HUES48 (cell line): ENCODE measurements around the gene CCDC126.
"Not testable (repeated sequence)": the region's sequence is repeated elsewhere in the genome, so short reads cannot be mapped to it uniquely, and the experiment has no call there.

Experiments
- H3K27ac ChIP-seq: one replicate; pipeline ENCODE4 v1.7.0; 2013; ENCODE audit warnings: low read depth, low read length, inconsistent platforms
- H3K27me3 ChIP-seq: 2 replicates; pipeline ENCODE4 v1.6.1; 2013; ENCODE audit warnings: mild to moderate bottlenecking, low read length; ENCODE audit not compliant: control insufficient read depth, insufficient read depth
- H3K36me3 ChIP-seq: 2 replicates; pipeline ENCODE4 v1.6.1; 2013; ENCODE audit warnings: low read length; ENCODE audit not compliant: control insufficient read depth, insufficient read depth
- H3K4me1 ChIP-seq: 2 replicates; pipeline ENCODE4 v1.6.1; 2013; ENCODE audit warnings: mild to moderate bottlenecking, low read length; ENCODE audit not compliant: control insufficient read depth, insufficient read depth
- H3K4me3 ChIP-seq: 2 replicates; pipeline ENCODE4 v1.5.1; 2013; ENCODE audit warnings: mild to moderate bottlenecking, low read depth, low read length
- H3K9ac ChIP-seq: 2 replicates; pipeline ENCODE4 v1.6.1; 2013; ENCODE audit warnings: mild to moderate bottlenecking, low read depth, low read length, moderate library complexity
- H3K9me3 ChIP-seq: 2 replicates; pipeline ENCODE4 v1.6.1; 2013; ENCODE audit warnings: low read length; ENCODE audit not compliant: control insufficient read depth, insufficient read depth

The CCDC126 gene, protein sequence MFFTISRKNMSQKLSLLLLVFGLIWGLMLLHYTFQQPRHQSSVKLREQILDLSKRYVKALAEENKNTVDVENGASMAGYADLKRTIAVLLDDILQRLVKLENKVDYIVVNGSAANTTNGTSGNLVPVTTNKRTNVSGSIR

DNA sequence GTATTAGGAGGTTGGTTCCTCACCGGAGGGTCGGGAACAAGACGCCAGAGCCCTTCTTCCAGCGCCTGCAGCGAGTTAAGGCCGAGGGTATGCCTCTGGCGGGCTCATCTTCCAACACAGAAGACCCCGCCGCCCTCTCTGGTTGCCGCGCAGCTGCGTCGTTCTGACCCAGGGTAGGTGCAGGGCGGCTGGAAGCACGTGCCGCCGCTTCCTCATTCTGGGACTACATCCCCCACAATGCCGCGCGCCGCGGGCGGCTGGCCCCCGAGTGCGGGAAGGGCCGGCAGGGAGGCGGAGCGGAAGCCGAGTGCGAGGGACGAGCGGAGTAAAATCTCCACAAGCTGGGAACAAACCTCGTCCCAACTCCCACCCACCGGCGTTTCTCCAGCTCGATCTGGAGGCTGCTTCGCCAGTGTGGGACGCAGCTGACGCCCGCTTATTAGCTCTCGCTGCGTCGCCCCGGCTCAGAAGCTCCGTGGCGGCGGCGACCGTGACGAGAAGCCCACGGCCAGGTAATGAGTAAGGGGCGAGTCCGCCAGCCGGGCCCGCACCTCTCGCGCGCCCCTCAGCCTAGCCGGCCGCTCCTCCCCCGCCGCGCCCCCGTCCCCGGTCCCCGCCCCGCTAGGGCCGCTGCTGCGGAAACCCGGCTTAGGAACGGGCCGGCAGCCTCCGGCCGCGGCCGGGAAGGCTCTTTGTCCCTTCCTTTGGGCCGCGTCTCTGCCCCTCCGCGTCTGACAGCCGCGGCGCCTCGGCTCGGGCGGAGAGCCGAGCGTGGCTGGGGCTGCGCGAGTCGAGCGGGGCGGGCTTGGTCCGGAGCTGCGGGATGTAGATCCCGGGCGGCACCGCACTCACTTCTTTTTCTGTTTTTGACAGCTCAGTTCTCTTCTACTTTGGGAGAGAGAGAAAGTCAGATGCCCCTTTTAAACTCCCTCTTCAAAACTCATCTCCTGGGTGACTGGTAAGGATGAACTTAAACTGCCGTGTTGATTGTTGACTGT, at the start of gene CCDC126:
TSS of gene CCDC126 (plus strand) at position 289 of the 998 bp plus-strand sequence. CDS start 13,934 bp downstream, outside the sequence.
- Histone ChIP-seq H3K36me3 (no peaks in the 10 kb centered on the region), H3K27ac (peak within 1 kb of the TSS; percentile 94), H3K27me3 (peaks cover 17% of the 10 kb centered on the region), H3K4me3 (peak within 1 kb of the TSS; percentile 95), H3K9me3 (no peaks in the 10 kb centered on the region), H3K4me1 (peaks cover 16% of the 10 kb centered on the region), H3K9ac (peak within 1 kb of the TSS; percentile 72; the same call in 1 of the 2 replicates)

DNA sequence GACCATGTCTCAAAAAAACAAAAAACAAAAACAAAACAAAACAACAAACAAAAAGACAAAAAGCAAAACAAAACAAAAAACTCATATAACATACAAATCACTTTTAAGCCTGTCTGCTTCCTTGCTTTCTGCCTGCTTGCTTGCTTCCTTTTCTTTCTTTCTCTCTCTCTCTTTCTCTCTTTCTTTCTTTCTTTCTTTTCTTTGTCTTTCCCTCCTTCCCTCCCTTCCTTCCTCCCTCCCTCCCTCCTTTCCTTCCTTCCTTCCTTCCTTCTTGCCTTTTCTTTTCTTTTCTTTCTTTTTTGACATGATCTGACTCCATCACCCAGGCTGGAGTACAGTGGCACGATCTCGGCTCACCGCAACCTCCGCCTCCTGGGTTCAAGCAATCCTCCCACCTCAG, 49.5 kb upstream of the CCDC126 start:
- no peak overlapping the region for H3K27ac ChIP-seq
- H3K4me1 ChIP-seq: no peaks in the 10 kb centered on the region
- H3K4me3 ChIP-seq: no peak overlapping the region
- no peaks in the 10 kb centered on the region for H3K36me3 ChIP-seq
- no peaks in the 10 kb centered on the region for H3K27me3 ChIP-seq
- no peak overlapping the region for H3K9ac ChIP-seq
- no peaks in the 10 kb centered on the region for H3K9me3 ChIP-seq

DNA sequence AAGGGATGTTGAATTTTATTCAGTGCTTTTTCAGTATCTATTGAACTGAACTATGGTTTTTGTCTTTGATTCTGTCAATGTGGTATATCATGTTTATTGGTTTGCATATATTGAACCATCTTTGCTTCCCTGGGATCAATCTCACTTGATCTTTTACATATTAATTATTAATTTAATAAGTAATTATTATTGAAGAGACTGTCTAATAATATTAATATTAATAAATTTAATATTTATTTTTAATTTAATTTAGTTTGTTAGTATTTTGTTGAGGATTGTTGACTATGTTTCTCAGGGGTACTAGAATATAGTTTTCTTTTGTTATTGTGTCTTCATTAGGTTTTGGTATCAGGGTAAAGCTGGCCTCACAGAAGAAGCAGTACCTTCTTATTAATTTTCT, 38.9 kb upstream of the CCDC126 start:
- Histone ChIP-seq H3K4me3 (no peak overlapping the region), H3K9ac (no peak overlapping the region), H3K27ac (no peak overlapping the region), H3K36me3 (no peaks in the 10 kb centered on the region), H3K9me3 (no peaks in the 10 kb centered on the region), H3K4me1 (no peaks in the 10 kb centered on the region), H3K27me3 (no peaks in the 10 kb centered on the region)

DNA sequence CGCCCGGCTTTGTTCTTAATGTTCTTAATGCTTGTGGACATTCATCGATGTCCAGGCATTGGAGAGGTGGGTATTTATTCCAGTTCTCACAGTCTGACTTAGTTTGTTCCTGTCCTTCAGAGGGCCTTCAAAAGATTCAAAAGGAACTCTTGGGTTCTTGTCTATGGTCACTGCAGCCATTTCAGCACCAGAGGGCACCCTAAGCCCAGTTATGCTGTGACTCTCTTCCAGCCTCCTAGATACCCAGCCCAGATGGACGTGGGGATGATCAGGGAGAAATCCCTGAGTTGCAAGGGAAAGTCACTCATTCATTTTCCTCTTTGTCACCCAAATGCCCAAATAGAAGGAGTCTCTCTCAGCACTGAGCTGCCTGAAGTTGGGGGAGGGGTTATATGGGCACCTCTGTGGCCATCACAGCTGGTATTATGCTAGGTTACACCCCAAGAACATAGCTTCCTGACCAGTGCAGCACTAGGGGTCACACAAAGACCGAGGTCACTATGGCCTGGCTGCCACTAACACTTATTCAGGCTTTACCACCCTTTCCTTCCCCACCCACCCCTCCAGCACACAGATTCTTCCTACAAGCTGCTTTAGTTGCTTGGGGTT, 26.5 kb upstream of the CCDC126 start:
- Histone ChIP-seq H3K9ac (no peak overlapping the region), H3K9me3 (no peaks in the 10 kb centered on the region), H3K27me3 (no peaks in the 10 kb centered on the region), H3K27ac (no peak overlapping the region), H3K4me1 (peaks cover 5% of the 10 kb centered on the region; the same call in 1 of the 2 replicates), H3K36me3 (no peaks in the 10 kb centered on the region), H3K4me3 (no peak overlapping the region)

DNA sequence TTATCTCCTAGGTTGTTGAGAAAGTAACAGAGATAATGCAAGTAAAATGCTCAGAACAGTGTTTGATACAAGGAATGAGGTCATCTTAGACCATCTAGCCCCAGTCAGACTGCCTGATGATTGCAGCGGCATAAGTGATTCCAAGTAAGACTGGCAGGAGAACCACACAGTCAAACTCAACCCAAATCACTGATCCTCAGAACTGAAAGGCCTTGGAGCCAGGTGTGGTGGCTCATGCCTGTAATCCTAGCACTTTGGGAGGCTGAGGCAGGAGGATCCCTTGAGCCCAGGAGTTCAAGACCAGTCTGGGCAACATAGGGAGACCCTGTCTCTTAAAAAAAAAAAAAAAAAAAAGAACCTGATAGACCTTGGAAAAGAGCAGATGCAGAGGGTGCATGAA, 15.2 kb upstream of the CCDC126 start:
- H3K27ac ChIP-seq, H3K9me3 ChIP-seq, H3K4me1 ChIP-seq, H3K9ac ChIP-seq, H3K36me3 ChIP-seq, H3K4me3 ChIP-seq, H3K27me3 ChIP-seq: not testable (repeated sequence)

DNA sequence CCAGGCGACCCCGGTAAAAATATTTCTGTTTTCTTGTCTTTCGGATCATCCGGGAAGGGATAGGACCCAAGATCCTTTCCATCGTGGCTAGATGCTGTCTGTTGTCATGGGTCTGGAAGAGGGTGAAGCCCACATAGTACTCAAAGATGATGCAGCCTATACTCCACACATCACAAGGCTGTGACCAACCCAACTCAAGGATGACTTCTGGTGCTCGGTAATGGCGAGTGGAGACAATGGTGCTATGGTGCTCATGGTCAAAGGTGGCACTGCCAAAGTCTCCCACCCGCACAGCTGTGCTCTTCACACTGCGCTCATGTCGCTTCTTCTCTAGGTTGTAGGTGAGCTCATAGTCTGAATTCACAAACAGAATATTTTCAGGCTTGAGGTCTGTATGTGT, 11.9 kb upstream of the CCDC126 start:
- H3K36me3 ChIP-seq, H3K4me3 ChIP-seq, H3K4me1 ChIP-seq, H3K27ac ChIP-seq, H3K27me3 ChIP-seq, H3K9me3 ChIP-seq, H3K9ac ChIP-seq: not testable (repeated sequence)

DNA sequence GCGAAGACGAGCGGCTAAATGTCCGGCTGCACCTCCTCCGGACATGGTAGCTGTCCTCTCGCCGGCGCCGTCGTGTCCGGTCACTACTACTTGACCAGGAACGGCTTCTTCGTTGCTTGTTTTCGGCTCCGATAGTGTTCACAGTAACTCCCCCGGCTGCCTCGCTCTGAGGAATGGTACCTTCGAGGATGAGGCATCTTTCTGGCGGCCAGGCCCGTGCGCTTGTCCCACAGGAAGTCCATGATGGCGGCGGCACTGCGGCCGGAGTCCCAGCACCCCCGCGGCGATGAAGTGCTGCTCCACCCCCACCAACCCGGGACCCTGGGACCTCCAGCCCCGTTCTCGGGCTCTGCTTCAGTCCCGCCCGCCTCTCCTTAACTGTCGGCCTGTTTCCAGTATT, 11.0 kb upstream of the CCDC126 start:
- H3K9ac ChIP-seq: no peak overlapping the region
- H3K27ac ChIP-seq: no peak overlapping the region
- H3K4me3 ChIP-seq: no peak overlapping the region
- H3K27me3 ChIP-seq: no peaks in the 10 kb centered on the region
- H3K4me1 ChIP-seq: no peaks in the 10 kb centered on the region
- H3K9me3 ChIP-seq: no peaks in the 10 kb centered on the region
- H3K36me3 ChIP-seq: no peaks in the 10 kb centered on the region

DNA sequence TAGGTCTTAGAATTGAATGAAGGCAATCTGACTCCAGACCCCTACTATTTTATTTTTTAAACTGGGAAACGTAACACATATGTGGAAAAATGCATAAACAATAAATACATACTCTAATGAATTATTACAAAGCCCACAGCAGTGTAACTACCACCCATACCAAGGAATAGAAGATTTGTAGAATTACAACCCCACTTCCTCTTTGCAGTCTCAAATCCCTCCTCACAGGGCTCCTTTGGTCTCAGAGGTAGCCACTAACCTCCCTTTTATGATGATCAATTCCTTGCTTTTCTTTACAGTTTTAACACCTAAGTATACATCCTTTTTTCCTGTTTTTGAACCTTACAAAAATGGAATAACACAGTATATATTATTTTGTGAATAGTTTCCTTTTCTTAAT, 6.7 kb upstream of the CCDC126 start:
- Histone ChIP-seq H3K4me3 (no peak overlapping the region), H3K9ac (no peak overlapping the region), H3K9me3 (no peaks in the 10 kb centered on the region), H3K27me3 (peaks cover 1% of the 10 kb centered on the region; the same call in 1 of the 2 replicates), H3K4me1 (no peaks in the 10 kb centered on the region), H3K27ac (no peak overlapping the region), H3K36me3 (no peaks in the 10 kb centered on the region)

DNA sequence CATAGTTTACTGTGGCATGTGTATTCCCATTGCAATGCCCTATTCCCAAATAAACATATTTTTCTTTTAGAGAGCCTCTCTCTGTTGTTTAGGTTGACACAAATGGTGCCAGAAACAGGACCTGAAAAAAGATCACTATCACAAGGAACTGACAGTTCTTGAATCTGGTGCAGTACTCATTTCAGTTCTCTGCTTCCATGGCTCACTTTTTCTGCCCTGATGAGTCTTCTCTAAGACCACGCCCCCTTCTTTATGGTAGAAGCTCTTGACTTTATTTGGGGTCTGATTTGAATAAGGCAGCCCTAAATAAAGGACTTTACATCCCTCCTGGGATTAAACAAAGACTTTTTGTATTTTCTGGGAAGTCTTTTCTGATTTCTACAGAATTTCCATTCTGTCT, 3.5 kb upstream of the CCDC126 start:
- H3K4me1 ChIP-seq: peaks cover 3% of the 10 kb centered on the region
- H3K27ac ChIP-seq: no peak overlapping the region
- H3K4me3 ChIP-seq: no peak overlapping the region
- no peak overlapping the region for H3K9ac ChIP-seq
- H3K9me3 ChIP-seq: no peaks in the 10 kb centered on the region
- H3K36me3 ChIP-seq: no peaks in the 10 kb centered on the region
- H3K27me3 ChIP-seq: peaks cover 17% of the 10 kb centered on the region

DNA sequence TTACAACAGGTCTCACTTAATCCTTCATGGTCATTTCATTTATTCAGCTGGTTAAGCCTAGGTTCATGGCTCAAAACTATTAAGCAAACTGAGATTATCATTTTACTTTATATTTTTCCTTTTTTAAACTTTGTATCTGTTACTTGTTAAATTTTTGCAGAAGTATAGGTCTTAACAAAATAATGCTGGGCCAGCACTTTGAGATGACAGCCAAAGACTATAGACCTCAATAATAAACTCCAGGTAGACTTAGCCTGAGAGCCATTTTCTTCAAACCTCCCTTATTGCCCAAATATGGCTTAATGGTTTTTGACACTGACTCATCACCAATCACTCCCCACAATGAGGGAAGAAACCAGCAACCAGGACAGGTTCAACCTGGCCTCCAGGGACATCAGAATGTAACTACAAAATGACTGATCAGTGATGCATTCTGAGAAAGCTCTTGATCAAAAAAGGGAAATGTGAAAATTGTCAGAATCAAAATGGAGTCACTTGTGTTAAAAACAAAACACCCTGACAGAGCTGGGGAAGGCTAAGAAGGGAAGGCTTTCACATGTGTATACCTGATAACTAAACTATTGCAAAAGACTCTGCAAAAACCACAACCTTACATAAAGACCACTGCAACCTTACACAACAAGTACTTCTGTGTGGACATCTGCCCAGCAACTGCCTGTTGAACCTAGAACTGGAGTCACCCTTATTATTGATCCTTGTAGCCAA, 2.1 kb upstream of the CCDC126 start:
- Histone ChIP-seq H3K4me1 (peaks cover 10% of the 10 kb centered on the region), H3K36me3 (no peaks in the 10 kb centered on the region), H3K9me3 (no peaks in the 10 kb centered on the region), H3K4me3 (no peak overlapping the region), H3K27ac (no peak overlapping the region), H3K9ac (no peak overlapping the region), H3K27me3 (peaks cover 17% of the 10 kb centered on the region)
